Endodermal cell (in vitro differentiated cells): Measurements from ENCODE around the gene C17orf75. TPM values are rescaled to one million over a fixed set of nuclear protein-coding genes. Genes with fewer than 3 reads are reported as not detected.
A peak's percentile ranks its signal among the peaks of the same experiment; 100 is the strongest.
"Not testable (repeated sequence)": the region's sequence is repeated elsewhere in the genome, so short reads cannot be mapped to it uniquely, and the experiment has no call there.

Experiments used
- DNase-seq: peaks from one replicate; pipeline ENCODE4 v3.0.0-alpha.2; 2017
- H3K27ac ChIP-seq: 2 replicates; pipeline ENCODE4 v1.5.1; 2013; ENCODE audit warnings: mild to moderate bottlenecking, low read depth, low read length, moderate library complexity
- H3K27me3 ChIP-seq: 2 replicates; pipeline ENCODE4 v1.6.1; 2013; ENCODE audit warnings: mild to moderate bottlenecking, low read length, moderate library complexity; ENCODE audit not compliant: insufficient read depth, control insufficient read depth, poor library complexity, severe bottlenecking
- H3K36me3 ChIP-seq: 2 replicates; pipeline ENCODE4 v1.7.0; 2013; ENCODE audit warnings: mild to moderate bottlenecking, low read length, moderate library complexity; ENCODE audit not compliant: control insufficient read depth, insufficient read depth
- H3K4me1 ChIP-seq: one replicate; pipeline ENCODE4 v1.7.0; 2013; ENCODE audit warnings: low read length; ENCODE audit not compliant: control insufficient read depth, insufficient read depth
- H3K4me3 ChIP-seq: 2 replicates; pipeline ENCODE4 v1.5.1; 2013; ENCODE audit warnings: mild to moderate bottlenecking, low read length, moderate library complexity
- H3K9ac ChIP-seq: 2 replicates; pipeline ENCODE4 v1.6.1; 2013; ENCODE audit warnings: mild to moderate bottlenecking, low read length, moderate library complexity; ENCODE audit not compliant: poor library complexity, severe bottlenecking; ENCODE audit errors: extremely low read depth
- H3K9me3 ChIP-seq: 2 replicates; pipeline ENCODE4 v1.6.1; 2013; ENCODE audit warnings: mild to moderate bottlenecking, low read length, moderate library complexity; ENCODE audit not compliant: control insufficient read depth
- H3K27ac Mint-ChIP-seq: 2 replicates; pipeline ENCODE4 v1.8.0; 2020; ENCODE audit warnings: mixed read lengths
- H3K27me3 Mint-ChIP-seq: 2 replicates; pipeline ENCODE4 v1.8.0; 2021; ENCODE audit warnings: mild to moderate bottlenecking, mixed read lengths; ENCODE audit not compliant: insufficient read depth
- H3K36me3 Mint-ChIP-seq: 2 replicates; pipeline ENCODE4 v1.8.0; 2020; ENCODE audit warnings: low read depth, mixed read lengths
- H3K4me1 Mint-ChIP-seq: 2 replicates; pipeline ENCODE4 v1.8.0; 2020; ENCODE audit warnings: mixed read lengths
- H3K4me3 Mint-ChIP-seq: 2 replicates; pipeline ENCODE4 v1.8.0; 2020; ENCODE audit warnings: mild to moderate bottlenecking, moderate library complexity, mixed read lengths
- H3K9me3 Mint-ChIP-seq: 2 replicates; pipeline ENCODE4 v1.8.0; 2020; ENCODE audit warnings: mild to moderate bottlenecking, mixed read lengths
- WGBS, 2 experiments: methylation state at CpG; one replicate each; pipeline versions ENCODE4 v1.1.5 to v1.1.7; 2013; ENCODE audit warnings: missing lambda C conversion rate in 2 of 2, mixed read lengths in 1 of 2; ENCODE audit not compliant: insufficient coverage in 1 of 2, insufficient read length in 1 of 2; 5-methylcytosine and 5-hydroxymethylcytosine counted together
- total RNA-seq, 2 donors: library from RNA; stranded (reverse); fragmentation: NEBNext Ultra II Directional in 1 of 2; extraction: Animal tissue kit (Norgen Biotek cat#: 25700) in 1 of 2; gene quantifications; 2 replicates in 1 of 2; 3 replicates in 1 of 2; pipeline ENCODE4 v1.2.1, GENCODE V29; 2021
- TF ChIP-seq, protein P1 (sequence below): fragments of 200-600 bp; sonication (generic); conservative IDR thresholded peaks from 2 replicates; pipeline ENCODE4 v1.5.0; 2021; ENCODE audit warnings: antibody characterized with exemption, mild to moderate bottlenecking

The C17orf75 gene
- total RNA-seq, 2 donors from 2014 or later = 33.7 to 52.2 TPM

DNA sequence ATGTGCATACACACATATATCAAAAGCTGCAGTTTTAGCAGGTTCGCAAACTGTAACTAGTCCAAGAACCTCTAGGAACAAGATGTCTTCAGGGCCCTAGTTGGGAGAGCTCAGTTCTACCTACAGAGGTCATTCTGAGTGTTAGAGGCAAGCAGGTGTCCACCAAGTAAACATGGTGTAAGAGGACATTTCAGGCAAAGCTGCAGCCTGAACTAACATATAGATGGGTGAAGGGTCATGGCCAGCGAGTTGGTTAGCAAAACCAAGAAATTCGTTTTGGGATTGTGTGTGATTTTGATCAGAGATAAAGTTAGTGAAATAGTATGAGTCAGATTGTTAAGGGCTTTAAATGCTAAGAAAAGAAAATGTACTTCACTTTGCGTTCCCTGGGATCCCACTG is 24.6 kb downstream of the C17orf75 start:
- 90 to 93% methylated on average over 4 of the region's 4 CpGs for WGBS, 2 experiments
- Mint-ChIP-seq H3K27ac (no peak overlapping the region), H3K4me1 (peaks cover 4% of the 10 kb centered on the region)

DNA sequence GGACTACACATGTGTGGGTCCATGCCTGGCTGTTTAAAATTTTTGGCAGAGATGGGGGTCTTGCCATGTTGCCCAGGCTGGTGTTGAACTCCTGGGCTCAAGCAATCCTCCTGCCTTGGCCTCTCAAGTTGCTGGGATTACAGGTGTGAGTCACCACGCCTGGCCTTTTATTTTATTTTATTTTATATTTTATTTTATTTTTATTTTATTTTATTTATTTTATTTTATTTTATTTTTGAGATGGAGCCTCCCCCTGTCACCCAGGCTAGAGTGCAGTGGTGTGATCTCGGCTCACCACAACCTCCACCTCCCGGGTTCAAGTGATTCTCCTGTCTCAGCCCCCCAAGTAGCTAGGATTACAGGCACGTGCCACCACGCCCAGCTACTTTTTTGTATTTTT is 25.3 kb downstream of the C17orf75 start:
- not testable (repeated sequence) for H3K9me3 Mint-ChIP-seq, H3K27ac ChIP-seq, H3K4me1 ChIP-seq, H3K36me3 Mint-ChIP-seq, H3K27me3 ChIP-seq, H3K36me3 ChIP-seq, H3K9ac ChIP-seq, H3K4me3 ChIP-seq, H3K9me3 ChIP-seq, DNase-seq, H3K4me1 Mint-ChIP-seq, H3K27me3 Mint-ChIP-seq, H3K27ac Mint-ChIP-seq, H3K4me3 Mint-ChIP-seq
- WGBS, 2 experiments = 86 to 97% methylated on average over 1 to 4 of the region's 5 CpGs

More for the DNA sequence above, 24.6 kb downstream of the C17orf75 start:
- Mint-ChIP-seq H3K9me3 (no peaks in the 10 kb centered on the region), H3K27me3 (peaks cover 9% of the 10 kb centered on the region), H3K4me3 (no peak overlapping the region), H3K36me3 (no peaks in the 10 kb centered on the region)
- Histone ChIP-seq H3K4me3 (no peak overlapping the region), H3K4me1 (no peaks in the 10 kb centered on the region), H3K27me3 (no peaks in the 10 kb centered on the region), H3K9ac (no peak overlapping the region), H3K9me3 (no peaks in the 10 kb centered on the region), H3K36me3 (no peaks in the 10 kb centered on the region), H3K27ac (no peak overlapping the region)
- TF ChIP-seq, protein P1, sequence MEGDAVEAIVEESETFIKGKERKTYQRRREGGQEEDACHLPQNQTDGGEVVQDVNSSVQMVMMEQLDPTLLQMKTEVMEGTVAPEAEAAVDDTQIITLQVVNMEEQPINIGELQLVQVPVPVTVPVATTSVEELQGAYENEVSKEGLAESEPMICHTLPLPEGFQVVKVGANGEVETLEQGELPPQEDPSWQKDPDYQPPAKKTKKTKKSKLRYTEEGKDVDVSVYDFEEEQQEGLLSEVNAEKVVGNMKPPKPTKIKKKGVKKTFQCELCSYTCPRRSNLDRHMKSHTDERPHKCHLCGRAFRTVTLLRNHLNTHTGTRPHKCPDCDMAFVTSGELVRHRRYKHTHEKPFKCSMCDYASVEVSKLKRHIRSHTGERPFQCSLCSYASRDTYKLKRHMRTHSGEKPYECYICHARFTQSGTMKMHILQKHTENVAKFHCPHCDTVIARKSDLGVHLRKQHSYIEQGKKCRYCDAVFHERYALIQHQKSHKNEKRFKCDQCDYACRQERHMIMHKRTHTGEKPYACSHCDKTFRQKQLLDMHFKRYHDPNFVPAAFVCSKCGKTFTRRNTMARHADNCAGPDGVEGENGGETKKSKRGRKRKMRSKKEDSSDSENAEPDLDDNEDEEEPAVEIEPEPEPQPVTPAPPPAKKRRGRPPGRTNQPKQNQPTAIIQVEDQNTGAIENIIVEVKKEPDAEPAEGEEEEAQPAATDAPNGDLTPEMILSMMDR = no peak
- DNase-seq = peak; percentile 22

DNA sequence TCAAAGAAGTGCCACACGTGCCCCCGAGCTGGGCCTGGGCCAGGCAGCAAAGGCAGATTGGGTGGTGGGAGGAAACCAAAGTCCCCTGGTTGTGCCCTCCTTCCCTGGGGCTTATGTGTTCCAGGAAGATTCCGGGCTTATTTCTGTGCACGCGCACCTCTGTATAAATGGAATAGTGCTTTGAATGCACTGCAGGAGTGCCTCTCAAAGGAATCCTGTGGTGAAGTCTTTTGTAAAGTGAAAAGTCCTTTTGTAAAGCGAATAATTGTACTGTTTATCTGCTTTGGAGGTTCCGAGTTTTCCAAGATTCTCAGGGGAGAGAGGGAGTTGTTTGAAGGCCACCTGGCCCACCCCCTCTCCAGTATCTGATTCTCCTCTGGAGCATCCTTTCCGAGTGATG is 26.8 kb downstream of the C17orf75 start:
- no peaks in the 10 kb centered on the region for H3K36me3 ChIP-seq
- H3K27ac Mint-ChIP-seq = no peak overlapping the region
- H3K27ac ChIP-seq = no peak overlapping the region
- no peaks in the 10 kb centered on the region for H3K9me3 ChIP-seq
- peaks cover 15% of the 10 kb centered on the region for H3K4me1 Mint-ChIP-seq
- no peaks in the 10 kb centered on the region for H3K9me3 Mint-ChIP-seq
- TF ChIP-seq, protein P1 = no peak
- H3K36me3 Mint-ChIP-seq = no peaks in the 10 kb centered on the region
- no peak overlapping the region for H3K4me3 ChIP-seq
- no peaks in the 10 kb centered on the region for H3K27me3 ChIP-seq
- WGBS, 2 experiments = 86 to 92% methylated on average over 5 to 8 of the region's 8 CpGs
- no peak for DNase-seq
- H3K27me3 Mint-ChIP-seq = peaks cover 9% of the 10 kb centered on the region
- no peak overlapping the region for H3K9ac ChIP-seq
- no peak overlapping the region for H3K4me3 Mint-ChIP-seq
- H3K4me1 ChIP-seq = no peaks in the 10 kb centered on the region

DNA sequence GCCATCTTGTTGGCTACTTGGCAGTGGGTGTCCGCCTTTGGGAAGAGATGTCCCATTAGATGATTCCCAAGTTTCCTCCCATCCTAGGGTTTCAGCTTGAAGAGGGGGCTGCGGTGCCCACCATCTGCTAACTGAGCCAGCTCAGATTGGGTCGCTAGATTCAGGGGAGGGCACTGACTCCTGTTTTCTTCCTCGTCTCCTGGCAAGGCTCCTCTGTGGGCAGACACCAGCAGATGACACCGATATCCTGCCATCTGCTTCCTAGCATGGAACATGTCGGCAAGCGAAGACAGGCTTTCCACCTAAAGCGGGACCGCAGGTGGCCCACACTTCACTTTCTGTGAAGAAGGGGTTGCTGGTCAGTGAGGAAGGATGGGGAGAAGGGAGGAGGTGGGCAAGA is 27.3 kb downstream of the C17orf75 start:
- WGBS, 2 experiments = 95 to 97% methylated on average over 6 to 9 of the region's 9 CpGs
- H3K4me3 ChIP-seq = no peak overlapping the region
- H3K36me3 ChIP-seq = no peaks in the 10 kb centered on the region
- no peaks in the 10 kb centered on the region for H3K9me3 ChIP-seq
- Mint-ChIP-seq H3K4me1 (peaks cover 15% of the 10 kb centered on the region), H3K36me3 (no peaks in the 10 kb centered on the region), H3K9me3 (no peaks in the 10 kb centered on the region), H3K27ac (no peak overlapping the region), H3K4me3 (no peak overlapping the region), H3K27me3 (peaks cover 9% of the 10 kb centered on the region)
- TF ChIP-seq, protein P1 = no peak
- H3K27ac ChIP-seq = no peak overlapping the region
- H3K27me3 ChIP-seq = no peaks in the 10 kb centered on the region
- DNase-seq = no peak
- no peaks in the 10 kb centered on the region for H3K4me1 ChIP-seq
- H3K9ac ChIP-seq = no peak overlapping the region
